ENCODE data around the gene GAS2. TPM values are rescaled to one million over a fixed set of nuclear protein-coding genes. Genes with fewer than 3 reads are reported as not detected.

GAS2 gene
- total RNA-seq, 2 donors from 2014 or later: 13.2 to 24.6 TPM

GRCh38 chr11:22685111-22685510 lies 18.7 kb downstream of the GAS2 start:
- no peaks in the 10 kb centered on the region for H3K36me3 ChIP-seq (replicated peaks in 1 of 2; ENCODE audit: insufficient read depth in 1 of 2, low read depth in 2 of 2)
- ATAC-seq (no peak), DNase-seq (no peak)
- intact Hi-C loops (cut with DNase I): no loop called here
- no peaks in the 10 kb centered on the region for H3K27me3 ChIP-seq
- no peak overlapping the region for H3K27ac ChIP-seq
- peaks cover 22% of the 10 kb centered on the region for H3K4me1 ChIP-seq
- H3K9me3 ChIP-seq: peaks cover 0 to 4% (median 0%) of the 10 kb centered on the region in 3 donors
- WGBS, 2 donors: 96 to 97% methylated on average over 4 of the region's 4 CpGs
- no peak overlapping the region for H3K4me3 ChIP-seq
- TF ChIP-seq CTCF (IDR thresholded peaks at IDR 0.05): no peak
- TF ChIP-seq POLR2A (IDR thresholded peaks at IDR 0.05): no peak

- H3K27me3 ChIP-seq: no peaks in the 10 kb centered on the region
- ATAC-seq (no peak), DNase-seq (no peak)
- WGBS, 2 donors: 69 to 79% methylated on average over 3 of the region's 3 CpGs
- peaks cover 12% of the 10 kb centered on the region for H3K4me1 ChIP-seq
- intact Hi-C loops (cut with DNase I): no loop called here
- H3K4me3 ChIP-seq: no peak overlapping the region
- peaks cover 0 to 4% (median 0%) of the 10 kb centered on the region in 3 donors for H3K9me3 ChIP-seq
- TF ChIP-seq CTCF (IDR thresholded peaks at IDR 0.05) (no peak), POLR2A (IDR thresholded peaks at IDR 0.05) (no peak)
- no peaks in the 10 kb centered on the region for H3K36me3 ChIP-seq (replicated peaks in 1 of 2; ENCODE audit: insufficient read depth in 1 of 2, low read depth in 2 of 2)
- H3K27ac ChIP-seq: no peak overlapping the region
Measured at GRCh38 chr11:22688914-22689313, 22.5 kb downstream of the GAS2 start.

- no peaks in the 10 kb centered on the region for H3K27me3 ChIP-seq
- ATAC-seq (no peak), DNase-seq (no peak)
- peaks cover 0 to 4% (median 0%) of the 10 kb centered on the region in 3 donors for H3K9me3 ChIP-seq
- intact Hi-C loops (cut with DNase I): no loop called here
- WGBS, 2 donors: 48 to 90% methylated on average over 1 of the region's 1 CpG
- peaks cover 12% of the 10 kb centered on the region for H3K4me1 ChIP-seq
- H3K36me3 ChIP-seq (replicated peaks in 1 of 2; ENCODE audit: insufficient read depth in 1 of 2, low read depth in 2 of 2): no peaks in the 10 kb centered on the region
- TF ChIP-seq POLR2A (IDR thresholded peaks at IDR 0.05) (no peak), CTCF (IDR thresholded peaks at IDR 0.05) (no peak)
- no peak overlapping the region for H3K4me3 ChIP-seq
- H3K27ac ChIP-seq: no peak overlapping the region
Measured at GRCh38 chr11:22690257-22690656, 23.8 kb downstream of the GAS2 start.

- H3K9me3 ChIP-seq: peaks cover 0 to 2% (median 0%) of the 10 kb centered on the region in 3 donors
- 74 to 83% methylated on average over 4 of the region's 4 CpGs for WGBS, 2 donors
- H3K27ac ChIP-seq: no peak overlapping the region
- H3K4me3 ChIP-seq: no peak overlapping the region
- ATAC-seq: no peak
- intact Hi-C loops (cut with DNase I): no loop called here
- DNase-seq: no peak
- H3K36me3 ChIP-seq (replicated peaks in 1 of 2; ENCODE audit: insufficient read depth in 1 of 2, low read depth in 2 of 2): no peaks in the 10 kb centered on the region
- H3K27me3 ChIP-seq: no peaks in the 10 kb centered on the region
- TF ChIP-seq CTCF (IDR thresholded peaks at IDR 0.05) (no peak), POLR2A (IDR thresholded peaks at IDR 0.05) (no peak)
- H3K4me1 ChIP-seq: peaks cover 12% of the 10 kb centered on the region
Measured at GRCh38 chr11:22690871-22691270, 24.5 kb downstream of the GAS2 start.

- Histone ChIP-seq H3K36me3 (replicated peaks in 1 of 2; ENCODE audit: insufficient read depth in 1 of 2, low read depth in 2 of 2) (no peaks in the 10 kb centered on the region), H3K4me1 (peaks cover 21% of the 10 kb centered on the region), H3K4me3 (no peak overlapping the region), H3K9me3 (no peaks in the 10 kb centered on the region), H3K27ac (no peak overlapping the region), H3K27me3 (no peaks in the 10 kb centered on the region)
- no peak for ATAC-seq
- intact Hi-C loops (cut with DNase I): no loop called here
- no peak for TF ChIP-seq CTCF (IDR thresholded peaks at IDR 0.05)
- no peak for TF ChIP-seq POLR2A (IDR thresholded peaks at IDR 0.05)
- DNase-seq: no peak
- 57 to 67% methylated on average over 1 of the region's 1 CpG for WGBS, 2 donors
Measured at GRCh38 chr11:22699388-22699787, 33.0 kb downstream of the GAS2 start.

Data from body of pancreas (tissue), 4 donors.